ENCODE data around the gene FAM78A.

DNA sequence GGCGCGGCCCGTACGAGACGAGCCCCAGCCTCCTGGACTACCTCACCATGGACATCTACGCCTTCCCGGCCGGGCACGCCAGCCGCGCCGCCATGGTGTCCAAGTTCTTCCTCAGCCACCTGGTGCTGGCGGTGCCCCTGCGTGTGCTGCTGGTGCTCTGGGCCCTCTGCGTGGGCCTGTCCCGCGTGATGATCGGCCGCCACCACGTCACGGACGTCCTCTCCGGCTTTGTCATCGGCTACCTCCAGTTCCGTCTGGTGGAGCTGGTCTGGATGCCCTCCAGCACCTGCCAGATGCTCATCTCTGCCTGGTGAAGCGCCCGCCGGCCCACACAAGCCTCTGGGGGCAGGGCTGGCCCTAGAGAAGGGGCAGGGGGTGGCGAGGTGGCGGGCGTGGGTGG is 31.7 kb upstream of the FAM78A start:
- no peak for TF ChIP-seq TAF1 (IDR thresholded peaks at IDR 0.05; ENCODE audit: low read depth, low read length)
- TF ChIP-seq POLR2A (IDR thresholded peaks at IDR 0.05; ENCODE audit: low read depth, low read length), result no peak
- TF ChIP-seq SPI1 (IDR thresholded peaks at IDR 0.05; ENCODE audit: low read depth, low read length), result no peak
- TF ChIP-seq POLR2AphosphoS5 (IDR thresholded peaks at IDR 0.05; ENCODE audit: low read depth, low read length), result no peak
- no peak for TF ChIP-seq PAX5 (IDR thresholded peaks at IDR 0.05; ENCODE audit: insufficient read depth, low read length, severe bottlenecking)

Measured in GM12891 (cell line).